Bronchial epithelial cell (primary cell): ENCODE data around the gene TTC7B. TPM values are rescaled to one million over a fixed set of nuclear protein-coding genes. Genes with fewer than 3 reads are reported as not detected.

Source experiments
- DNase-seq: peaks from one replicate; pipeline ENCODE4 v3.0.0-alpha.2; 2010; ENCODE audit warnings: low read depth
- FAIRE-seq: peaks from 2 replicates; lab custom pipeline; 2011; peaks lifted over from hg19 to GRCh38; lab: Jason Lieb, UNC
- H3K27me3 ChIP-seq: 2 replicates; pipeline ENCODE4 v1.5.1; 2011; ENCODE audit warnings: low read length; ENCODE audit not compliant: control insufficient read depth, insufficient read depth
- H3K36me3 ChIP-seq: 2 replicates; pipeline ENCODE4 v1.5.1; 2011; ENCODE audit warnings: low read length; ENCODE audit not compliant: control insufficient read depth, insufficient read depth
- H3K4me3 ChIP-seq: 2 replicates; pipeline ENCODE4 v1.5.1; 2011; ENCODE audit warnings: mild to moderate bottlenecking, low read depth, low read length, control low read depth
- total RNA-seq: library from RNA; depleted of rRNA; stranded (reverse); fragments of >200 nt; gene quantifications from 2 replicates; pipeline ENCODE4 v1.2.1, GENCODE V29; 2014
- TF ChIP-seq, protein P1 (sequence below): IDR thresholded peaks from 2 replicates; pipeline ENCODE4 v1.5.1; 2011; ENCODE audit warnings: mild to moderate bottlenecking, moderate library complexity, low read length, control low read depth, inconsistent platforms; ENCODE audit not compliant: insufficient read depth, severe bottlenecking

The TTC7B gene
- total RNA-seq, 1 donor from 2014 or later: 2.9 TPM

- TF ChIP-seq, protein P1, sequence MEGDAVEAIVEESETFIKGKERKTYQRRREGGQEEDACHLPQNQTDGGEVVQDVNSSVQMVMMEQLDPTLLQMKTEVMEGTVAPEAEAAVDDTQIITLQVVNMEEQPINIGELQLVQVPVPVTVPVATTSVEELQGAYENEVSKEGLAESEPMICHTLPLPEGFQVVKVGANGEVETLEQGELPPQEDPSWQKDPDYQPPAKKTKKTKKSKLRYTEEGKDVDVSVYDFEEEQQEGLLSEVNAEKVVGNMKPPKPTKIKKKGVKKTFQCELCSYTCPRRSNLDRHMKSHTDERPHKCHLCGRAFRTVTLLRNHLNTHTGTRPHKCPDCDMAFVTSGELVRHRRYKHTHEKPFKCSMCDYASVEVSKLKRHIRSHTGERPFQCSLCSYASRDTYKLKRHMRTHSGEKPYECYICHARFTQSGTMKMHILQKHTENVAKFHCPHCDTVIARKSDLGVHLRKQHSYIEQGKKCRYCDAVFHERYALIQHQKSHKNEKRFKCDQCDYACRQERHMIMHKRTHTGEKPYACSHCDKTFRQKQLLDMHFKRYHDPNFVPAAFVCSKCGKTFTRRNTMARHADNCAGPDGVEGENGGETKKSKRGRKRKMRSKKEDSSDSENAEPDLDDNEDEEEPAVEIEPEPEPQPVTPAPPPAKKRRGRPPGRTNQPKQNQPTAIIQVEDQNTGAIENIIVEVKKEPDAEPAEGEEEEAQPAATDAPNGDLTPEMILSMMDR: no peak
- no peaks in the 10 kb centered on the region for H3K27me3 ChIP-seq
- H3K4me3 ChIP-seq: no peak overlapping the region
- no peaks in the 10 kb centered on the region for H3K36me3 ChIP-seq
- FAIRE-seq: no peak
- DNase-seq: no peak
These were observed 189.7 kb downstream of the TTC7B start for GRCh38 chr14:90626550-90626949.

DNA sequence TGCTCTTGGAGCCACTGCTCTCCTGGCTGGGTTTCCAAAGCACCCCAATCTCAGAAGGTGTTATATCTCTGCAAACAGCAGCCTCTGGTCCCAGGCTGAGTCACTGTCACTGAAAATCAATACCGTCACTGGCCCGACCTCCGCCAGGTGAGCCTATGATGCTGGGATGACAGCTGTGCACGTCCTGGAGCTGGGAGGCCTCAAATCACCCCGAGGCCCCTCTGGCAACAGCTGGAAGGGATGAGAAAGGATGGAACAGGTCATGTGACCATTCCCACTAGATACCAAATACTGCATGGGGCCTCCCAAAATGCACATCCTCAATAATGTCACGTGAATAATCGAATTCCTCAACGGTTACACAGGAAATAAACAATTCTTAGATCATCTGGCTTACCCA is 190.8 kb downstream of the TTC7B start:
- H3K27me3 ChIP-seq: no peaks in the 10 kb centered on the region
- FAIRE-seq: no peak
- TF ChIP-seq, protein P1: no peak
- no peak overlapping the region for H3K4me3 ChIP-seq
- no peak for DNase-seq
- no peaks in the 10 kb centered on the region for H3K36me3 ChIP-seq

GRCh38 chr14:90624732-90625400 is 191.4 kb downstream of the TTC7B start:
- Histone ChIP-seq H3K27me3 (no peaks in the 10 kb centered on the region), H3K36me3 (no peaks in the 10 kb centered on the region), H3K4me3 (no peak overlapping the region)
- FAIRE-seq: no peak
- TF ChIP-seq, protein P1: no peak
- peak; percentile 61 for DNase-seq

GRCh38 chr14:90624227-90624626 is 192.0 kb downstream of the TTC7B start:
- Histone ChIP-seq H3K4me3 (no peak overlapping the region), H3K27me3 (no peaks in the 10 kb centered on the region), H3K36me3 (no peaks in the 10 kb centered on the region)
- TF ChIP-seq, protein P1: no peak
- peak; percentile 84 for DNase-seq
- no peak for FAIRE-seq

DNA sequence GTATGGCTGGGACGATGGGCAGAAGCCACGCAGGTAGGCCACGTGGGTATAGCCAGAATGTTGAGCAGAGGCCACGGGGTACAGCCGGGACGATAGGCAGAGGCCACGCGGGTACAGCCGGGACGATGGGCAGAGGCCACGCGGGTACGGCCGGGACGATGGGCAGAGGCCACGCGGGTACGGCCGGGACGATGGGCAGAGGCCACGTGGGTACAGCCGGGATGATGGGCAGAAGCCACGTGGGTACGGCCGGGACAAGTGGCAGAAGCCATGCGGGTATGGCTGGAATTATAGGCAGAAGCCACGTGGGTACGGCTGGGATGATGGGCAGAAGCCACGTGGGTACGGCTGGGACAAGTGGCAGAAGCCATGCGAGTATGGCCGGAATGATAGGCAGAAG is 195.0 kb downstream of the TTC7B start:
- Histone ChIP-seq H3K27me3 (no peaks in the 10 kb centered on the region), H3K4me3 (no peak overlapping the region), H3K36me3 (no peaks in the 10 kb centered on the region)
- FAIRE-seq (no peak), DNase-seq (no peak)
- TF ChIP-seq, protein P1: no peak

- no peak for FAIRE-seq
- TF ChIP-seq, protein P1: no peak
- Histone ChIP-seq H3K27me3 (no peaks in the 10 kb centered on the region), H3K36me3 (no peaks in the 10 kb centered on the region), H3K4me3 (no peak overlapping the region)
- DNase-seq: no peak
These were observed 195.6 kb downstream of the TTC7B start for GRCh38 chr14:90620568-90621077.
